ENCODE measurements around the gene ANKRD1.
"Not testable (repeated sequence)": the region's sequence is repeated elsewhere in the genome, so short reads cannot be mapped to it uniquely, and the experiment has no call there.

Gene ANKRD1

GRCh38 chr10:90920986-90921666, at the start of gene ANKRD1:
ANKRD1 (minus strand) TSS chr10:90921087; CDS start chr10:90921027, 60 bp downstream.
- DNase-seq = no peak

- no peak for DNase-seq
Observed at GRCh38 chr10:90969947-90970673, 49.2 kb upstream of the ANKRD1 start.

- no peak for DNase-seq
Observed at GRCh38 chr10:90969121-90969534, 48.2 kb upstream of the ANKRD1 start.

- DNase-seq = no peak
Observed at GRCh38 chr10:90968328-90969081, 47.6 kb upstream of the ANKRD1 start.

GRCh38 chr10:90967865-90968264, 47.0 kb upstream of the ANKRD1 start:
- no peak for DNase-seq

GRCh38 chr10:90966146-90966545, 45.3 kb upstream of the ANKRD1 start:
- DNase-seq = no peak

- DNase-seq = no peak
Observed at GRCh38 chr10:90965720-90966119, 44.8 kb upstream of the ANKRD1 start.

- DNase-seq = no peak
Observed at GRCh38 chr10:90964781-90965465, 44.0 kb upstream of the ANKRD1 start.

- no peak for DNase-seq
Observed at GRCh38 chr10:90963331-90963730, 42.4 kb upstream of the ANKRD1 start.

- no peak for DNase-seq
Observed at GRCh38 chr10:90960355-90960814, 39.5 kb upstream of the ANKRD1 start.

GRCh38 chr10:90959826-90960225, 38.9 kb upstream of the ANKRD1 start:
- no peak for DNase-seq

- DNase-seq = no peak
Observed at GRCh38 chr10:90958781-90959180, 37.9 kb upstream of the ANKRD1 start.

GRCh38 chr10:90947030-90947960, 26.4 kb upstream of the ANKRD1 start:
- no peak for DNase-seq

- DNase-seq = no peak
Observed at GRCh38 chr10:90945491-90946070, 24.7 kb upstream of the ANKRD1 start.

GRCh38 chr10:90944749-90945148, 23.9 kb upstream of the ANKRD1 start:
- peak; percentile 52 for DNase-seq

- DNase-seq = not testable (repeated sequence)
Observed at GRCh38 chr10:90942980-90943379, 22.1 kb upstream of the ANKRD1 start.

GRCh38 chr10:90939648-90940047, 18.8 kb upstream of the ANKRD1 start:
- DNase-seq = no peak

GRCh38 chr10:90939116-90939515, 18.2 kb upstream of the ANKRD1 start:
- DNase-seq = no peak

GRCh38 chr10:90937645-90938258, 16.9 kb upstream of the ANKRD1 start:
- DNase-seq = no peak

GRCh38 chr10:90936276-90936659, 15.4 kb upstream of the ANKRD1 start:
- no peak for DNase-seq

Measured in NCI-H526 treated with DMSO at 0.1 percent for 48 hours (cell line).